ENCODE measurements around the gene PDZD2. TPM values are rescaled to one million over a fixed set of nuclear protein-coding genes. Genes with fewer than 3 reads are reported as not detected.

Gene PDZD2
- total and polyA plus RNA-seq, 8 donors: 16.2 to 49.8 (median 20.4) TPM

- no peaks in the 10 kb centered on the region for H3K9me3 ChIP-seq
- intact Hi-C loops (cut with DNase I): no loop called here
- no peaks in the 10 kb centered on the region for H3K4me1 ChIP-seq
- H3K4me3 ChIP-seq: no peak overlapping the region
- ATAC-seq (no peak), DNase-seq (no peak)
- no peaks in the 10 kb centered on the region for H3K27me3 ChIP-seq
- TF ChIP-seq CTCF (IDR thresholded peaks at IDR 0.05): no peak
- H3K36me3 ChIP-seq: no peaks in the 10 kb centered on the region
- H3K27ac ChIP-seq: no peak overlapping the region
Measured at GRCh38 chr5:31604240-31604639, 34.7 kb upstream of the PDZD2 start.

- Histone ChIP-seq H3K27ac (no peak overlapping the region), H3K9me3 (no peaks in the 10 kb centered on the region), H3K36me3 (no peaks in the 10 kb centered on the region), H3K4me1 (no peaks in the 10 kb centered on the region), H3K27me3 (no peaks in the 10 kb centered on the region), H3K4me3 (no peak overlapping the region)
- TF ChIP-seq CTCF (IDR thresholded peaks at IDR 0.05): no peak
- ATAC-seq: no peak
- DNase-seq: no peak
- intact Hi-C loops (cut with DNase I): no loop called here
Measured at GRCh38 chr5:31604644-31605043, 34.3 kb upstream of the PDZD2 start.

- Histone ChIP-seq H3K4me1 (no peaks in the 10 kb centered on the region), H3K27ac (no peak overlapping the region), H3K9me3 (no peaks in the 10 kb centered on the region), H3K36me3 (no peaks in the 10 kb centered on the region), H3K27me3 (no peaks in the 10 kb centered on the region), H3K4me3 (no peak overlapping the region)
- no peak for TF ChIP-seq CTCF (IDR thresholded peaks at IDR 0.05)
- intact Hi-C loops (cut with DNase I): no loop called here
- ATAC-seq (no peak), DNase-seq (no peak)
Measured at GRCh38 chr5:31605920-31606319, 33.0 kb upstream of the PDZD2 start.

GRCh38 chr5:31607546-31607945, 31.4 kb upstream of the PDZD2 start:
- no peaks in the 10 kb centered on the region for H3K27me3 ChIP-seq
- ATAC-seq (no peak), DNase-seq (no peak)
- H3K4me3 ChIP-seq: no peak overlapping the region
- intact Hi-C loops (cut with DNase I): no loop called here
- H3K36me3 ChIP-seq: no peaks in the 10 kb centered on the region
- no peaks in the 10 kb centered on the region for H3K9me3 ChIP-seq
- TF ChIP-seq CTCF (IDR thresholded peaks at IDR 0.05): no peak
- no peaks in the 10 kb centered on the region for H3K4me1 ChIP-seq
- no peak overlapping the region for H3K27ac ChIP-seq

- Histone ChIP-seq H3K9me3 (no peaks in the 10 kb centered on the region), H3K4me3 (no peak overlapping the region), H3K27me3 (no peaks in the 10 kb centered on the region), H3K36me3 (no peaks in the 10 kb centered on the region), H3K4me1 (peaks cover 0 to 4% of the 10 kb centered on the region in 2 donors), H3K27ac (no peak overlapping the region)
- no peak for DNase-seq
- no peak for TF ChIP-seq CTCF (IDR thresholded peaks at IDR 0.05)
- intact Hi-C loops (cut with DNase I): no loop called here
- no peak for ATAC-seq
Measured at GRCh38 chr5:31611002-31611401, 27.9 kb upstream of the PDZD2 start.

Data from left lung (tissue), 10 donors.